Naive thymus-derived CD4-positive, alpha-beta T cell (primary cell): Measurements from ENCODE around the gene ADPRS. TPM values are rescaled to one million over a fixed set of nuclear protein-coding genes. Genes with fewer than 3 reads are reported as not detected.

Source experiments
- ATAC-seq: fragments of 150-1000 bp; cut with Tn5 transposase; 2 replicates; pipeline ENCODE4 v1.10.0; 2021; ENCODE audit warnings: mild to moderate bottlenecking, moderate library complexity
- CTCF ChIA-PET: fragments of 350-600 bp; sonication (Branson Sonifier 250); formaldehyde crosslinking; loops from one replicate; lab custom pipeline; 2021; ENCODE audit warnings: antibody characterized with exemption; lab: Charles Lee
- POLR2A ChIA-PET: fragments of 350-600 bp; sonication (Branson Sonifier 250); formaldehyde crosslinking; loops from one replicate; lab custom pipeline; 2021; ENCODE audit warnings: antibody characterized with exemption, inconsistent platforms; lab: Charles Lee
- DNase-seq, 9 donors: peaks; one replicate each; pipeline versions ENCODE4 v3.0.0 to v3.0.0-alpha.2; 2020 to 2022; ENCODE audit warnings: mixed read lengths in 1 of 9
- H3K27ac ChIP-seq: one replicate; pipeline ENCODE4 v1.7.0; 2013; ENCODE audit warnings: mild to moderate bottlenecking, low read depth, low read length, moderate library complexity
- H3K27me3 ChIP-seq, 2 donors: one replicate each; pipeline ENCODE4 v1.7.0; 2013; ENCODE audit warnings: low read length in 2 of 2, mild to moderate bottlenecking in 2 of 2, moderate library complexity in 2 of 2; ENCODE audit not compliant: control insufficient read depth in 2 of 2, insufficient read depth in 2 of 2
- H3K36me3 ChIP-seq, 3 experiments: 1 replicate in 2 of 3; 2 replicates in 1 of 3; pipeline ENCODE4 v1.7.0; 2013; ENCODE audit warnings: low read length in 3 of 3, mild to moderate bottlenecking in 3 of 3, moderate library complexity in 1 of 3; ENCODE audit not compliant: insufficient read depth in 3 of 3, control insufficient read depth in 2 of 3
- H3K4me1 ChIP-seq, 2 donors: one replicate each; pipeline ENCODE4 v1.7.0; 2013; ENCODE audit warnings: low read length in 2 of 2, mild to moderate bottlenecking in 2 of 2, moderate library complexity in 1 of 2; ENCODE audit not compliant: control insufficient read depth in 2 of 2, insufficient read depth in 2 of 2
- H3K4me3 ChIP-seq: 2 replicates; pipeline ENCODE4 v1.7.0; 2013; ENCODE audit warnings: mild to moderate bottlenecking, low read length
- H3K9me3 ChIP-seq, 3 experiments: 1 replicate in 2 of 3; 2 replicates in 1 of 3; pipeline ENCODE4 v1.7.0; 2013; ENCODE audit warnings: low read length in 3 of 3; ENCODE audit not compliant: control insufficient read depth in 2 of 3
- H3K27ac Mint-ChIP-seq, 9 donors: one replicate each; pipeline ENCODE4 v1.8.0; 2020 to 2022; ENCODE audit warnings: mixed read lengths in 9 of 9, mild to moderate bottlenecking in 8 of 9, moderate library complexity in 5 of 9, inconsistent platforms in 2 of 9
- H3K27me3 Mint-ChIP-seq, 5 donors: one replicate each; pipeline ENCODE4 v1.8.0; 2021 to 2022; ENCODE audit warnings: mixed read lengths in 5 of 5, mild to moderate bottlenecking in 1 of 5
- H3K36me3 Mint-ChIP-seq, 5 donors: one replicate each; pipeline ENCODE4 v1.8.0; 2020 to 2022; ENCODE audit warnings: mixed read lengths in 5 of 5, mild to moderate bottlenecking in 3 of 5, inconsistent platforms in 1 of 5
- H3K4me1 Mint-ChIP-seq, 7 donors: one replicate each; pipeline ENCODE4 v1.8.0; 2020 to 2022; ENCODE audit warnings: mixed read lengths in 7 of 7, mild to moderate bottlenecking in 3 of 7, inconsistent platforms in 1 of 7
- H3K4me3 Mint-ChIP-seq, 10 donors: one replicate each; pipeline ENCODE4 v1.8.0; 2020 to 2022; ENCODE audit warnings: mild to moderate bottlenecking in 10 of 10, mixed read lengths in 10 of 10, moderate library complexity in 6 of 10, inconsistent platforms in 2 of 10
- H3K9me3 Mint-ChIP-seq, 11 donors: one replicate each; pipeline ENCODE4 v1.8.0; 2020 to 2022; ENCODE audit warnings: mixed read lengths in 11 of 11, mild to moderate bottlenecking in 4 of 11, inconsistent platforms in 1 of 11, moderate library complexity in 1 of 11
- intact Hi-C, 2 donors: fragments of 100-400 bp; cut with micrococcal nuclease; formaldehyde crosslinking; loops; one replicate each; pipeline ENCODE4 v1.15.1; 2023
- polyA plus RNA-seq, 2 donors: library from polyadenylated mRNA; unstranded; fragments of 300-500 nt; fragmentation: Illumina TruSeq; gene quantifications; one replicate each; pipeline ENCODE4 v1.2.3, GENCODE V29; 2021
- total RNA-seq, 6 experiments: library from RNA in 5 of 6; stranded (reverse) in 5 of 6; gene quantifications; 1 replicate in 5 of 6; 2 replicates in 1 of 6; pipeline ENCODE4 v1.2.3 and lab custom pipeline; 2021 to 2026

The ADPRS gene
- total and polyA plus RNA-seq, 7 experiments from 2014 or later: 18.0 to 35.4 (median 24.2) TPM

DNA sequence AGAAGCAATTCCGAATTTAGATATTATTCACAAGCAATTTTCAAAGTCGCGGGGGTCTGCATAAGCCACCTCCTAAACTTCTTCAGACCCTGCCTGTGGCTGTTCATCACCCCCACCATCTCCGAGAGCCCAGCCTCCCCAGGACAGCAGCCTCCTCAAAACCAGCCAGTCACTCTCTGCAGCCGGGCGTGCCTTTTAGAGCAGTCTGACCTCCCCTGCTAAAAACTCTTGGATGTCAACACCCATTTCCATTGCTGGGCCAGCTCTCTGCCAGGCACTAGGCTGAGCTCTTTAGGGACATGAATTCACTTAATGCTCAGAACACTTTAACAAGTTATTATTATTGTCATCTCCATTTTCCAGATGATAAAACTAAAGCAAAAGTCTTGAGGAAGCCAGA lies 11.7 kb downstream of the ADPRS start:
- Mint-ChIP-seq H3K4me3 (peak overlapping the region in 1 of 10 donors; percentile 50), H3K9me3 (no peaks in the 10 kb centered on the region), H3K27ac (no peak overlapping the region), H3K4me1 (peaks cover 0 to 10% (median 2%) of the 10 kb centered on the region in 7 donors), H3K36me3 (peaks cover 0 to 5% (median 0%) of the 10 kb centered on the region in 5 donors), H3K27me3 (no peaks in the 10 kb centered on the region)
- no peak overlapping the region for H3K27ac ChIP-seq
- POLR2A ChIA-PET: interaction anchor here (0.5 to 1.0 kb wide), 2 partner anchors 34 to 40 kb away, joined by 3 to 4 read pairs; no protein-coding TSS in a partner anchor
- no peaks in the 10 kb centered on the region for H3K9me3 ChIP-seq
- CTCF ChIA-PET: interaction anchor here (0.6 to 5.2 kb wide), 11 partner anchors 33 to 1795 kb away, joined by 3 to 77 read pairs (median 3); partner anchors contain the start of genes THRAP3 and TRAPPC3
- H3K4me3 ChIP-seq: no peak overlapping the region
- H3K36me3 ChIP-seq: peaks cover 0 to 16% (median 0%) of the 10 kb centered on the region in 3 experiments
- ATAC-seq: no peak
- H3K4me1 ChIP-seq: no peaks in the 10 kb centered on the region
- no peak for DNase-seq
- H3K27me3 ChIP-seq: no peaks in the 10 kb centered on the region
- intact Hi-C loops: loop anchor here in 1 of 2 donors (5.0 kb wide), 1 partner anchor 1332 kb away; no protein-coding TSS in a partner anchor

DNA sequence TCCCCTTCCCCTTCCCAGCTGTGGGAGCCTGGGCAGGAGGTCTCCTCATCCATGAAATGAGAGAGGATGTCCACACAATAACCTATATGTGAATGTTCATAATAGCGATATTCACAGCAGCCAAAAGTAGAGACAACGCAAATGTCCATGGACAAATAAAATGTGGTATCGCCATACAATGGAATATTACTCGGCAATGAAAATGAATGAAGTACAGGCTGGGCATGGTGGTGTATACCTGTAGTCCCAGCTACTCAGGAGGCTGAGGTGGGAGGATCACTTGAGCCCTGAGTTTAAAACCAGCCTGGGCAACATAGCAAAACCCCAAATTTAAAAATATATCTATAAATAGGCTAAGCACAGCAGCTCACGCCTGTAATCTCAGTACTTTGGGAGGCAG lies 12.9 kb downstream of the ADPRS start:
- H3K4me3 Mint-ChIP-seq: no peak overlapping the region

GRCh38 chr1:36106269-36106668 lies 17.6 kb downstream of the ADPRS start:
- Histone ChIP-seq H3K9me3 (no peaks in the 10 kb centered on the region), H3K36me3 (no peaks in the 10 kb centered on the region), H3K27me3 (no peaks in the 10 kb centered on the region), H3K4me3 (no peak overlapping the region), H3K4me1 (peaks cover 0 to 15% of the 10 kb centered on the region in 2 donors), H3K27ac (no peak overlapping the region)
- Mint-ChIP-seq H3K36me3 (no peaks in the 10 kb centered on the region), H3K4me3 (no peak overlapping the region), H3K27me3 (no peaks in the 10 kb centered on the region), H3K27ac (no peak overlapping the region), H3K4me1 (peaks cover 17 to 30% (median 27%) of the 10 kb centered on the region in 7 donors), H3K9me3 (no peaks in the 10 kb centered on the region)
- DNase-seq: no peak
- ATAC-seq: no peak
- intact Hi-C loops: no loop called here
- POLR2A ChIA-PET: interaction anchor here (1.0 kb wide), 1 partner anchor 27 kb away, joined by 4 read pairs; no protein-coding TSS in a partner anchor
- CTCF ChIA-PET: interaction anchor here (2.0 to 3.4 kb wide), 2 partner anchors 27 to 82 kb away, joined by 5 to 20 read pairs; no protein-coding TSS in a partner anchor

More for the DNA sequence above, 12.9 kb downstream of the ADPRS start:
- Mint-ChIP-seq H3K27ac (no peak overlapping the region), H3K9me3 (no peaks in the 10 kb centered on the region), H3K4me1 (peaks cover 0 to 10% (median 2%) of the 10 kb centered on the region in 7 donors), H3K27me3 (no peaks in the 10 kb centered on the region), H3K36me3 (peaks cover 0 to 1% (median 0%) of the 10 kb centered on the region in 5 donors)
- no peak for DNase-seq
- ATAC-seq: no peak
- ChIA-PET POLR2A (interaction anchor here (1.0 to 1.5 kb wide), 2 partner anchors 55 to 56 kb away, joined by 3 read pairs; partner anchors contain the start of gene MAP7D1), CTCF (interaction anchor here (2.7 to 5.2 kb wide), 2 partner anchors 32 to 86 kb away, joined by 10 to 77 read pairs; no protein-coding TSS in a partner anchor)
- H3K4me3 ChIP-seq: no peak overlapping the region
- intact Hi-C loops: loop anchor here in 1 of 2 donors (5.0 kb wide), 1 partner anchor 1331 kb away; no protein-coding TSS in a partner anchor
- no peak overlapping the region for H3K27ac ChIP-seq
- H3K27me3 ChIP-seq: no peaks in the 10 kb centered on the region
- H3K9me3 ChIP-seq: no peaks in the 10 kb centered on the region
- peaks cover 0 to 4% (median 0%) of the 10 kb centered on the region in 3 experiments for H3K36me3 ChIP-seq
- H3K4me1 ChIP-seq: no peaks in the 10 kb centered on the region

DNA sequence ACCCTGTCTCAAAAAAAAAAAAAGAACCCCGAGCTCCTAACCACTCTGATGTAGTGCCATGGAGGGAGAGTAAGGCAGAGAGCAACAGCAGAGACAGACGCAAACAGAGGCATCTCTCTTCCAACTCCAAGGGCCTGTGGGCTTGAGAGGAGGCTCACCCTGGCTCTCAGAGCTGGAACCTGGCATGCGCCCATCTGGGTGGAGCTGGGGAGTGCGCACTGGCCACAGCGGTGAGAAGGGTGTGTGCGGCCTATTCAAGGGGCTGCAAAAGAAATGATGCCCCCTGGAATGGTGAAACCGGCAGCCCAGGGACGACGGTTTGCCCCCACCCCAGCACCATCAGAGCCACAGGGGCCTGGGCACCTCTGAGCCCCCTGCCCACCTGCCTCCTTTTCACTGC lies 18.7 kb downstream of the ADPRS start:
- peaks cover 21 to 37% (median 30%) of the 10 kb centered on the region in 7 donors for H3K4me1 Mint-ChIP-seq
- H3K4me3 Mint-ChIP-seq: no peak overlapping the region
- H3K27me3 Mint-ChIP-seq: no peaks in the 10 kb centered on the region
- Histone ChIP-seq H3K27ac (no peak overlapping the region), H3K9me3 (no peaks in the 10 kb centered on the region), H3K4me3 (no peak overlapping the region), H3K4me1 (peaks cover 0 to 15% of the 10 kb centered on the region in 2 donors), H3K27me3 (no peaks in the 10 kb centered on the region), H3K36me3 (no peaks in the 10 kb centered on the region)
- ChIA-PET POLR2A (interaction anchor here (1.0 kb wide), 1 partner anchor 26 kb away, joined by 4 read pairs; no protein-coding TSS in a partner anchor), CTCF (interaction anchor here (0.6 to 3.4 kb wide), 3 partner anchors 26 to 81 kb away, joined by 3 to 20 read pairs (median 5); no protein-coding TSS in a partner anchor)
- ATAC-seq: no peak
- peaks cover 0 to under 1% (median 0%) of the 10 kb centered on the region in 11 donors for H3K9me3 Mint-ChIP-seq
- DNase-seq: no peak
- intact Hi-C loops: no loop called here
- H3K36me3 Mint-ChIP-seq: no peaks in the 10 kb centered on the region
- peak overlapping the region in 6 of 9 donors; percentile 25 to 95 (median 76) for H3K27ac Mint-ChIP-seq

GRCh38 chr1:36108314-36108713 lies 19.6 kb downstream of the ADPRS start:
- DNase-seq (no peak), ATAC-seq (no peak)
- H3K4me3 ChIP-seq: no peak overlapping the region
- H3K4me3 Mint-ChIP-seq: peak overlapping the region in 5 of 10 donors; percentile 42 to 75 (median 66)
- no peak overlapping the region for H3K27ac ChIP-seq
- POLR2A ChIA-PET: interaction anchor here (0.7 to 1.9 kb wide), 5 partner anchors 10 to 115 kb away, joined by 3 to 8 read pairs (median 4); partner anchors contain the start of genes THRAP3 and TRAPPC3
- no peaks in the 10 kb centered on the region for H3K36me3 Mint-ChIP-seq
- no peaks in the 10 kb centered on the region for H3K36me3 ChIP-seq
- H3K4me1 ChIP-seq: peaks cover 0 to 15% of the 10 kb centered on the region in 2 donors
- no peaks in the 10 kb centered on the region for H3K27me3 ChIP-seq
- H3K9me3 ChIP-seq: no peaks in the 10 kb centered on the region
- peaks cover 0 to 1% (median 0%) of the 10 kb centered on the region in 11 donors for H3K9me3 Mint-ChIP-seq
- CTCF ChIA-PET: interaction anchor here (2.0 kb wide), 1 partner anchor 80 kb away, joined by 5 read pairs; no protein-coding TSS in a partner anchor
- H3K4me1 Mint-ChIP-seq: peaks cover 21 to 38% (median 30%) of the 10 kb centered on the region in 7 donors
- peak overlapping the region; percentile 3 to 95 (median 79) for H3K27ac Mint-ChIP-seq
- intact Hi-C loops: no loop called here
- no peaks in the 10 kb centered on the region for H3K27me3 Mint-ChIP-seq

DNA sequence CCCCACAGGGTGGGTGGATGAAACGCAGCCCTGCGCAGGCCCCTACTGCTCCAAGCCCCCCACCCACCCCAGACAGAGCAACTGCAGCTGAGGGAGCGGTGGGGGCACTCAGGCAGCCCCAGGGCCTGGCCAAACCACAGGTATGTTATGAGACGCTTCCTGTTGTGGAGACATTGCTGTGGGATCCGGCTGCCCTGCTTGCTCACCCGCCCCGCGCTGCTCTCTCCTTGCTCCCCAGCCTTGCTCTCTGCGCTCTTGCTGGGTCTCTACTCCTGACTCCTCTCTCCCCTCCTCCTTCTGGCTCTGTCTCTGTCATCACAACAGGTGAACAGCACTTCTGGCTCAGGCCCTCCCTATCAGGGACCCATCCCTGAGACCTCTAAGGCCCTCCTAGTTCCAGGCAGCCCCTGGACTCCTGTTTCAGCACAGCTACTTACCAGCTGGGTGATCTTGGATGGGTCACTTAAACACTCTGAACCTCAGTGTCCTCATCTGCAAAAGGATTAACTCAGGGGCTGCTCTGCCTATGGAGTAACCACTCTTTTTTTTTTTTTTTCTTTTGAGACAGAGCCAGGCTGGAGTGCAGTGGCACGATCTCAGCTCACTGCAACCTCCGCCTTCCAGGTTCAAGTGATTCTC lies 20.5 kb downstream of the ADPRS start:
- Mint-ChIP-seq H3K27ac (peak overlapping the region; percentile 35 to 97 (median 80)), H3K9me3 (peaks cover 0 to 1% (median 0%) of the 10 kb centered on the region in 11 donors), H3K27me3 (no peaks in the 10 kb centered on the region), H3K4me1 (peaks cover 21 to 38% (median 32%) of the 10 kb centered on the region in 7 donors), H3K36me3 (no peaks in the 10 kb centered on the region), H3K4me3 (peak overlapping the region in 9 of 10 donors; percentile 12 to 85 (median 68))
- CTCF ChIA-PET: interaction anchor here (1.7 to 2.4 kb wide), 2 partner anchors 24 to 26 kb away, joined by 6 to 9 read pairs; no protein-coding TSS in a partner anchor
- intact Hi-C loops: loop anchor here in 1 of 2 donors (1.0 kb wide), 1 partner anchor 21 kb away; the partner anchor contains the start of gene ADPRS
- Histone ChIP-seq H3K4me3 (no peak overlapping the region), H3K9me3 (no peaks in the 10 kb centered on the region), H3K36me3 (no peaks in the 10 kb centered on the region), H3K27ac (peak overlapping the region; percentile 56), H3K4me1 (peaks cover 0 to 15% of the 10 kb centered on the region in 2 donors), H3K27me3 (no peaks in the 10 kb centered on the region)
- POLR2A ChIA-PET: interaction anchor here (0.7 to 2.1 kb wide), 8 partner anchors 9 to 115 kb away, joined by 3 to 8 read pairs (median 4); partner anchors contain the start of genes THRAP3 and TRAPPC3
- peak in 7 of 9 donors; percentile 42 to 67 (median 61) for DNase-seq
- ATAC-seq: peak; percentile 92
